Nephron progenitor cell (in vitro differentiated cells): ENCODE data around the gene COL13A1.
A peak's percentile ranks its signal among the peaks of the same experiment; 100 is the strongest.

Source experiments
- DNase-seq: peaks from one replicate; pipeline ENCODE4 v3.0.0; 2021
- H3K27ac Mint-ChIP-seq: 2 replicates; pipeline ENCODE4 v1.8.0; 2021; ENCODE audit warnings: mild to moderate bottlenecking, moderate library complexity, mixed read lengths
- H3K27me3 Mint-ChIP-seq: 2 replicates; pipeline ENCODE4 v1.8.0; 2021; ENCODE audit warnings: mild to moderate bottlenecking, low read depth, mixed read lengths; ENCODE audit not compliant: poor library complexity
- H3K36me3 Mint-ChIP-seq: 2 replicates; pipeline ENCODE4 v1.8.0; 2021; ENCODE audit warnings: low read depth, mixed read lengths
- H3K4me1 Mint-ChIP-seq: 2 replicates; pipeline ENCODE4 v1.8.0; 2021; ENCODE audit warnings: mixed read lengths
- H3K4me3 Mint-ChIP-seq: 2 replicates; pipeline ENCODE4 v1.8.0; 2021; ENCODE audit warnings: mild to moderate bottlenecking, moderate library complexity, mixed read lengths
- H3K9me3 Mint-ChIP-seq: 2 replicates; pipeline ENCODE4 v1.8.0; 2021; ENCODE audit warnings: mild to moderate bottlenecking, moderate library complexity, mixed read lengths
- CTCF ChIP-seq: fragments of 200-600 bp; sonication (generic); IDR thresholded peaks from 2 replicates; pipeline ENCODE4 v1.5.0; 2021; ENCODE audit warnings: antibody characterized with exemption

COL13A1 gene

GRCh38 chr10:69825604-69826003 is 23.9 kb downstream of the COL13A1 start:
- peaks cover 31% of the 10 kb centered on the region for H3K27me3 Mint-ChIP-seq
- peaks cover 63% of the 10 kb centered on the region for H3K4me1 Mint-ChIP-seq
- H3K9me3 Mint-ChIP-seq = no peaks in the 10 kb centered on the region
- no peak for DNase-seq
- no peak overlapping the region for H3K27ac Mint-ChIP-seq
- H3K4me3 Mint-ChIP-seq = no peak overlapping the region
- peaks cover 6% of the 10 kb centered on the region for H3K36me3 Mint-ChIP-seq
- TF ChIP-seq CTCF = no peak

GRCh38 chr10:69826094-69826493 is 24.4 kb downstream of the COL13A1 start:
- no peak for TF ChIP-seq CTCF

GRCh38 chr10:69826789-69827554 is 25.3 kb downstream of the COL13A1 start:
- no peak for TF ChIP-seq CTCF
- Mint-ChIP-seq H3K36me3 (peaks cover 6% of the 10 kb centered on the region), H3K9me3 (no peaks in the 10 kb centered on the region), H3K4me3 (no peak overlapping the region), H3K27me3 (peaks cover 34% of the 10 kb centered on the region), H3K27ac (peak overlapping the region; percentile 17), H3K4me1 (peaks cover 66% of the 10 kb centered on the region)
- DNase-seq = no peak

More at GRCh38 chr10:69826094-69826493, 24.4 kb downstream of the COL13A1 start:
- peaks cover 68% of the 10 kb centered on the region for H3K4me1 Mint-ChIP-seq
- H3K27me3 Mint-ChIP-seq = peaks cover 31% of the 10 kb centered on the region
- H3K9me3 Mint-ChIP-seq = no peaks in the 10 kb centered on the region
- H3K27ac Mint-ChIP-seq = no peak overlapping the region
- no peak for DNase-seq
- H3K36me3 Mint-ChIP-seq = peaks cover 6% of the 10 kb centered on the region
- H3K4me3 Mint-ChIP-seq = no peak overlapping the region

GRCh38 chr10:69828144-69828870 is 26.6 kb downstream of the COL13A1 start:
- H3K4me1 Mint-ChIP-seq = peaks cover 61% of the 10 kb centered on the region

GRCh38 chr10:69829775-69830174 is 28.1 kb downstream of the COL13A1 start:
- Mint-ChIP-seq H3K4me1 (peaks cover 58% of the 10 kb centered on the region), H3K27ac (no peak overlapping the region), H3K27me3 (peaks cover 45% of the 10 kb centered on the region), H3K9me3 (no peaks in the 10 kb centered on the region), H3K4me3 (no peak overlapping the region), H3K36me3 (no peaks in the 10 kb centered on the region)
- DNase-seq = no peak
- no peak for TF ChIP-seq CTCF

More at GRCh38 chr10:69828144-69828870, 26.6 kb downstream of the COL13A1 start:
- Mint-ChIP-seq H3K27ac (no peak overlapping the region), H3K36me3 (peaks cover 2% of the 10 kb centered on the region), H3K9me3 (no peaks in the 10 kb centered on the region), H3K27me3 (peaks cover 41% of the 10 kb centered on the region), H3K4me3 (no peak overlapping the region)
- no peak for TF ChIP-seq CTCF
- no peak for DNase-seq
